Spleen (tissue), 11 donors: ENCODE data around the gene TNRC6B. TPM values are rescaled to one million over a fixed set of nuclear protein-coding genes. Genes with fewer than 3 reads are reported as not detected.
A peak's percentile ranks its signal among the peaks of the same experiment; 100 is the strongest.

Experiments
- DNase-seq: peaks from one replicate; pipeline ENCODE4 v3.0.0-alpha.2; 2020
- H3K27ac ChIP-seq, 8 donors: fragments of 200-600 bp; sonication (generic) in 7 of 8; 1 replicate in 4 of 8; 2 replicates in 4 of 8; pipeline versions ENCODE4 v1.5.0 to v1.8.0; 2016 to 2021; ENCODE audit warnings: inconsistent platforms in 4 of 8, mild to moderate bottlenecking in 4 of 8, moderate library complexity in 1 of 8
- H3K27me3 ChIP-seq, 7 donors: fragments of 200-600 bp; sonication (generic) in 6 of 7; replicated peaks in 1 of 7; 1 replicate in 4 of 7; 2 replicates in 3 of 7; pipeline versions ENCODE4 v1.5.0 to v1.8.0; 2016 to 2021; ENCODE audit warnings: inconsistent platforms in 3 of 7, mild to moderate bottlenecking in 1 of 7
- H3K36me3 ChIP-seq, 6 donors: fragments of 200-600 bp; sonication (generic) in 5 of 6; 1 replicate in 4 of 6; 2 replicates in 2 of 6; pipeline versions ENCODE4 v1.5.0 to v1.8.0; 2016 to 2021; ENCODE audit warnings: inconsistent platforms in 2 of 6
- H3K4me1 ChIP-seq, 6 donors: fragments of 200-600 bp; sonication (generic) in 5 of 6; 1 replicate in 3 of 6; 2 replicates in 3 of 6; pipeline versions ENCODE4 v1.5.0 to v1.8.0; 2016 to 2021; ENCODE audit warnings: inconsistent platforms in 3 of 6
- H3K4me3 ChIP-seq, 8 donors: fragments of 200-600 bp; sonication (generic) in 7 of 8; 1 replicate in 4 of 8; 2 replicates in 4 of 8; pipeline versions ENCODE4 v1.5.0 to v1.8.0; 2016 to 2021; ENCODE audit warnings: inconsistent platforms in 4 of 8, mild to moderate bottlenecking in 4 of 8, moderate library complexity in 2 of 8
- H3K9me3 ChIP-seq, 8 donors: fragments of 200-600 bp; sonication (generic) in 7 of 8; 1 replicate in 4 of 8; 2 replicates in 4 of 8; pipeline versions ENCODE4 v1.5.0 to v1.8.0; 2016 to 2021; ENCODE audit warnings: inconsistent platforms in 4 of 8
- POLR2A ChIP-seq, 3 donors: fragments of 450-650 bp; IDR thresholded peaks; one replicate each; pipeline ENCODE4 v1.5.1; 2017; ENCODE audit warnings: antibody characterized with exemption in 3 of 3, mild to moderate bottlenecking in 1 of 3
- POLR2AphosphoS5 ChIP-seq, 3 donors: sonication (generic); formaldehyde crosslinking; IDR thresholded peaks; one replicate each; pipeline ENCODE4 v1.5.1; 2017; ENCODE audit warnings: antibody characterized with exemption in 3 of 3
- WGBS, 5 donors: extraction: QIAGEN DNeasy Blood & Tissue Kit in 3 of 5; methylation state at CpG; one replicate each; pipeline versions ENCODE4 v1.1.5 to v1.1.7; 2013 to 2018; 5-methylcytosine and 5-hydroxymethylcytosine counted together
- intact Hi-C: fragments of 100-400 bp; cut with DNase I; formaldehyde crosslinking; loops from one replicate; pipeline ENCODE4 v1.15.0; 2023; ENCODE audit warnings: low total_unique reads
- polyA plus RNA-seq, 3 donors: library from polyadenylated mRNA; stranded (reverse); fragments of 200-250 nt; gene quantifications; one replicate each; pipeline ENCODE4 v1.2.1, GENCODE V29; 2013
- total RNA-seq, 7 donors: library from RNA; depleted of rRNA in 3 of 7; stranded (reverse); fragments of >200 nt in 3 of 7; fragmentation: NEBNext Ultra II Directional in 4 of 7; extraction: Animal tissue kit (Norgen Biotek cat#: 25700) in 4 of 7; gene quantifications; one replicate each; pipeline versions ENCODE4 v1.1.0 to v1.2.1, GENCODE V29; 2016 to 2021
- TF ChIP-seq, protein P1 (sequence below), 11 experiments: fragments of 200-600 bp in 7 of 11; fragments of 450-650 bp in 4 of 11; sonication (generic) in 4 of 11; IDR thresholded peaks in 8 of 11; conservative IDR thresholded peaks in 3 of 11; 1 replicate in 7 of 11; 2 replicates in 4 of 11; pipeline versions ENCODE4 v1.4.0 to v1.8.0; 2016 to 2021; ENCODE audit warnings: antibody characterized with exemption in 11 of 11, inconsistent platforms in 4 of 11, mild to moderate bottlenecking in 1 of 11
- donor health status: healthy with polysubstance abuse.
- donor health status: DM: no; HTN: no; CAD: no; lungs with moderate emphysema.
- donor health status: DM: no; HTN: no; CAD: no.
- donor health status: Bipolar disorder and iron deficiency.
- donor health status: healthy.
- donor health status: DM: no; HTN: no; CAD: no.
- donor health status: DM: yes; HTN: yes; CAD: no.

The TNRC6B gene
- total and polyA plus RNA-seq, 10 donors, result 1.2 to 221 (median 95.3) TPM

DNA sequence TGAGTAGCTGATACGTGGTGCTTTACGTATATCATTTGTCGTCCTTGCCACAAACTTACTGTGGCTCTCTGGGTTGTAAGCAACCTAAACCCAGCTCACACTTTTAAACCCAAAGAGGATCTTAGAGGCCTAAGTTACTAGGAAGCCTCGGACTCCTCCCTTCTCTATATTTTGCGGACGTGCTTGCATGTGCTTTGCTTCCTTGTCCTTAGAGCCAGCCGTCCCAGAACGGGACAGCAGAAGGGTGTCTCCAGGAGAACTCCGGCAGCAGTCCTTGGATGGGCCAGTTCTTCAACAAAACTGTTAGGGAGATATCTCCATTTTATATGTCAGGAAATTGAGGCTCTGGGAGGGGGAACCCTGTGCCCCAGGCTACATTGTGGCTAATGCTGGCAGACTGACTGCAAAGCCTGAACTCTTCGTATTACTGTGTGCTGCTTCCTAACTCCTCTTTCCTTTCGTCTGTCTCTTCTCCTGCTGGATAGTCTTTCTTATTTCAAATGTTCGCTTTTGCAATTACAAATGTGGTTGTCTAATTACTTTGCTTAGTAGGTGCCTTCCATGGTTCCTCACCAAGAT is 33.8 kb downstream of the TNRC6B start:
- intact Hi-C loops, result no loop called here
- Histone ChIP-seq H3K4me3 (peak overlapping the region in 1 of 8 donors; percentile 7), H3K36me3 (peaks cover 0 to 7% (median 0%) of the 10 kb centered on the region in 6 donors), H3K27ac (peak overlapping the region in 6 of 8 donors; percentile 4 to 77 (median 58)), H3K9me3 (no peaks in the 10 kb centered on the region), H3K27me3 (no peaks in the 10 kb centered on the region), H3K4me1 (peaks cover 54 to 90% (median 78%) of the 10 kb centered on the region in 6 donors)
- no peak for TF ChIP-seq POLR2A (IDR thresholded peaks at IDR 0.05)
- TF ChIP-seq, protein P1, sequence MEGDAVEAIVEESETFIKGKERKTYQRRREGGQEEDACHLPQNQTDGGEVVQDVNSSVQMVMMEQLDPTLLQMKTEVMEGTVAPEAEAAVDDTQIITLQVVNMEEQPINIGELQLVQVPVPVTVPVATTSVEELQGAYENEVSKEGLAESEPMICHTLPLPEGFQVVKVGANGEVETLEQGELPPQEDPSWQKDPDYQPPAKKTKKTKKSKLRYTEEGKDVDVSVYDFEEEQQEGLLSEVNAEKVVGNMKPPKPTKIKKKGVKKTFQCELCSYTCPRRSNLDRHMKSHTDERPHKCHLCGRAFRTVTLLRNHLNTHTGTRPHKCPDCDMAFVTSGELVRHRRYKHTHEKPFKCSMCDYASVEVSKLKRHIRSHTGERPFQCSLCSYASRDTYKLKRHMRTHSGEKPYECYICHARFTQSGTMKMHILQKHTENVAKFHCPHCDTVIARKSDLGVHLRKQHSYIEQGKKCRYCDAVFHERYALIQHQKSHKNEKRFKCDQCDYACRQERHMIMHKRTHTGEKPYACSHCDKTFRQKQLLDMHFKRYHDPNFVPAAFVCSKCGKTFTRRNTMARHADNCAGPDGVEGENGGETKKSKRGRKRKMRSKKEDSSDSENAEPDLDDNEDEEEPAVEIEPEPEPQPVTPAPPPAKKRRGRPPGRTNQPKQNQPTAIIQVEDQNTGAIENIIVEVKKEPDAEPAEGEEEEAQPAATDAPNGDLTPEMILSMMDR (IDR thresholded peaks at IDR 0.05 in 8 of 11, conservative IDR thresholded peaks at IDR 0.05 in 3 of 11), result no peak
- TF ChIP-seq POLR2AphosphoS5 (IDR thresholded peaks at IDR 0.05), result no peak
- WGBS, 5 donors, result 45 to 74% (median 62%) methylated on average over 12 of the region's 12 CpGs
- no peak for DNase-seq

DNA sequence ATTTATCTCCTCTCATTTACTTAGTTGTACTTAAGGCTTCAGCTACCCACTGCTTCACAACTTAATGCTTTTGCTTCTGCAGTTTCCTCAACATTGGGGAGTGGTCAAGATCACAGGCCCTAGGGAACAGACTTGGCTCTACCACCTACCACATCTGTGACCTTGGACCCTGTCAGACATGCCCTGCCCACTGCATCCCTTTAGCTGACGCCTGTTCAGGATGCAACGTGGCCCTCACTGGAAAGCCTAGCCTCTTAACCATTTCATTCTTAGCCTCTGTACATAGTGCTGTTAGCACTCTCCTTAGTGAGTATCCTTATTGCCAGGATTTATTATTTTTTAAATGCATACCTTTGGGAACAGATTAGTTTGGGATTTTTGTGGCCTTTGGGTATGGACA is 34.4 kb downstream of the TNRC6B start:
- 26 to 74% (median 56%) methylated on average over 2 of the region's 2 CpGs for WGBS, 5 donors
- Histone ChIP-seq H3K36me3 (peaks cover 0 to 1% (median 0%) of the 10 kb centered on the region in 6 donors), H3K4me1 (peaks cover 54 to 92% (median 83%) of the 10 kb centered on the region in 6 donors), H3K27ac (peak overlapping the region in 5 of 8 donors; percentile 11 to 77 (median 60)), H3K4me3 (no peak overlapping the region), H3K9me3 (no peaks in the 10 kb centered on the region), H3K27me3 (no peaks in the 10 kb centered on the region)
- DNase-seq, result no peak
- TF ChIP-seq, protein P1 (IDR thresholded peaks at IDR 0.05 in 8 of 11, conservative IDR thresholded peaks at IDR 0.05 in 3 of 11), result no peak
- TF ChIP-seq POLR2AphosphoS5 (IDR thresholded peaks at IDR 0.05) (peak in 1 of 3 donors; percentile 23), POLR2A (IDR thresholded peaks at IDR 0.05) (no peak)
- intact Hi-C loops, result no loop called here

DNA sequence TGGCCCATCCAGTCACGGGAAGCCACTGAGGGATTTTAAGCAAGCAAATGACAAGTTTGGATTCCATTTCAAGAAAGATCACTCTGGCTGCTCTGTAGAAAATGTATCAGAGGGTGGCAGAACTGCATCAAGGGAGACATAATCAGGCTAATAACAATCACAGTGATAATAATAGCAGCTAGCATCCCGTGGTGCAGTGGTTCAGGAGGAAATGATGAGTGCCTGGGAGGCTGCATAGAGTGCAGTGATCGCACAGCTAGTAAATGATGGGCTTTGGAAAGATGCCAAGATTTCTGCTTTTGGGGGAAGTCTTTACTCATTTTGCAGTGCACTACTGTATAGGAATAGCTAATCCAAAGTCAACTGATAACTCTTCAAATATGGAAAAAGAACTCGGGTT is 35.8 kb downstream of the TNRC6B start:
- Histone ChIP-seq H3K36me3 (no peaks in the 10 kb centered on the region), H3K4me3 (no peak overlapping the region), H3K27ac (peak overlapping the region in 2 of 8 donors; percentile 34 to 77), H3K9me3 (no peaks in the 10 kb centered on the region), H3K4me1 (peaks cover 67 to 100% (median 93%) of the 10 kb centered on the region in 6 donors), H3K27me3 (no peaks in the 10 kb centered on the region)
- WGBS, 5 donors, result 35 to 40% (median 37%) methylated on average over 4 of the region's 4 CpGs
- TF ChIP-seq, protein P1 (IDR thresholded peaks at IDR 0.05 in 8 of 11, conservative IDR thresholded peaks at IDR 0.05 in 3 of 11), result no peak
- no peak for TF ChIP-seq POLR2AphosphoS5 (IDR thresholded peaks at IDR 0.05)
- TF ChIP-seq POLR2A (IDR thresholded peaks at IDR 0.05), result no peak
- intact Hi-C loops, result no loop called here
- no peak for DNase-seq

DNA sequence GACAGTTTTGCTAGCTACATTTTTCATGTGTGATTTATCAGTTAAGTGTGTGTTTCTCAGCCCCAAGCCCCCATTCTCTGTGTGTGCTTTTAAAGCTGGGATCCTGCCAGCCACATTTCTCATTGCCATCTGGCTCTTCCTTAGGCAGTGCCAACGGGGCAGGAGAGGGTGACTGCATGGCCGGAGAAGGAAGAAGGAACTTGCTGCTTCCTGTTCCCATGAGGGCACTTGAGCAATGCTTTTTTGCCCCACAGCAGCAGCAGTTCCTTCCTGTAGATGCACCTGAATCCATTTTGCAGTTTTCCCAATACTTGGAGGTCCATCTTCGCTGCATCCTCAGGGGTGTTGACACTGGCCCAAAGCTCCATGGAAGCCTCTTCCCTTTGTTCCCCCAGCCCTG is 37.5 kb downstream of the TNRC6B start:
- H3K27ac ChIP-seq, result peak overlapping the region; percentile 44 to 77 (median 68)
- H3K4me1 ChIP-seq, result peaks cover 66 to 100% (median 89%) of the 10 kb centered on the region in 6 donors
- peaks cover 0 to 6% (median 0%) of the 10 kb centered on the region in 6 donors for H3K36me3 ChIP-seq
- intact Hi-C loops, result no loop called here
- peak overlapping the region in 1 of 8 donors; percentile 12 for H3K4me3 ChIP-seq
- no peak for DNase-seq
- no peaks in the 10 kb centered on the region for H3K9me3 ChIP-seq
- peak in 2 of 3 donors; percentile 55 to 72 for TF ChIP-seq POLR2AphosphoS5 (IDR thresholded peaks at IDR 0.05)
- TF ChIP-seq, protein P1 (IDR thresholded peaks at IDR 0.05 in 8 of 11, conservative IDR thresholded peaks at IDR 0.05 in 3 of 11), result no peak
- no peaks in the 10 kb centered on the region for H3K27me3 ChIP-seq
- WGBS, 5 donors, result 14 to 36% (median 16%) methylated on average over 3 of the region's 3 CpGs
